Psoas muscle (tissue), 8 donors: ENCODE measurements around the gene HNRNPR. TPM values are rescaled to one million over a fixed set of nuclear protein-coding genes. Genes with fewer than 3 reads are reported as not detected.

ENCODE experiments used
- ATAC-seq, 4 donors: fragments of 200-7000 bp; cut with Tn5 transposase; one replicate each; pipeline ENCODE4 v1.9.1; 2020; ENCODE audit warnings: moderate library complexity in 3 of 4, mild to moderate bottlenecking in 2 of 4
- DNase-seq, 2 donors: peaks; one replicate each; pipeline ENCODE4 v3.0.0-alpha.2; 2020
- H3K27ac ChIP-seq: fragments of 200-600 bp; one replicate; pipeline ENCODE4 v1.8.0; 2022
- H3K27me3 ChIP-seq, 3 donors: fragments of 200-600 bp in 1 of 3; one replicate each; pipeline versions ENCODE4 v1.6.1 to v1.8.0; 2013 to 2022; ENCODE audit warnings: low read length in 2 of 3, mild to moderate bottlenecking in 2 of 3, moderate library complexity in 1 of 3; ENCODE audit not compliant: insufficient read depth in 3 of 3
- H3K36me3 ChIP-seq, 2 donors: fragments of 200-600 bp in 1 of 2; one replicate each; pipeline versions ENCODE4 v1.6.1 to v1.8.0; 2013 to 2022; ENCODE audit warnings: low read depth in 1 of 2, mild to moderate bottlenecking in 1 of 2, moderate library complexity in 1 of 2; ENCODE audit not compliant: insufficient read depth in 1 of 2
- H3K4me1 ChIP-seq: fragments of 200-600 bp; one replicate; pipeline ENCODE4 v1.8.0; 2022
- H3K4me3 ChIP-seq: fragments of 200-600 bp; one replicate; pipeline ENCODE4 v1.8.0; 2022; ENCODE audit warnings: mild to moderate bottlenecking
- H3K9me3 ChIP-seq: fragments of 200-600 bp; one replicate; pipeline ENCODE4 v1.8.0; 2022
- WGBS, 3 donors: extraction: QIAGEN DNeasy Blood & Tissue Kit; methylation state at CpG; one replicate each; pipeline versions ENCODE4 v1.1.6 to v1.1.7; 2013; 5-methylcytosine and 5-hydroxymethylcytosine counted together
- intact Hi-C, 2 donors: fragments of 100-400 bp; cut with DNase I; formaldehyde crosslinking; loops; one replicate each; pipeline versions ENCODE4 v1.11.0 to v1.14.2; 2022
- polyA plus RNA-seq, 3 donors: library from polyadenylated mRNA; stranded (reverse); fragments of 200-250 nt; gene quantifications; one replicate each; pipeline ENCODE4 v1.2.3, GENCODE V29; 2013
- total RNA-seq, 4 donors: library from RNA; stranded (reverse); fragmentation: NEBNext Ultra II Directional in 2 of 4; extraction: Animal tissue kit (Norgen Biotek cat#: 25700) in 2 of 4; gene quantifications; one replicate each; pipeline versions ENCODE4 v1.2.1 to v1.2.4, GENCODE V29; 2021 to 2023
- TF ChIP-seq, protein P1 (sequence below): fragments of 200-600 bp; IDR thresholded peaks from one replicate; pipeline ENCODE4 v1.8.0; 2022; ENCODE audit warnings: antibody characterized with exemption
- donor health status: healthy with polysubstance abuse.
- donor health status: DM: no; HTN: no; CAD: no; lungs with moderate emphysema.
- donor health status: Bipolar disorder and iron deficiency.
- donor health status: healthy.
- donor health status: DM: yes; HTN: yes; CAD: no.
- donor health status: DM: no; HTN: no; CAD: no.
- donor health status: DM: no; HTN: no; CAD: no.
- donor health status: DM: yes; HTN: yes; CAD: no.

The HNRNPR gene
- total and polyA plus RNA-seq, 7 donors, result 39.8 to 107 (median 72.5) TPM

DNA sequence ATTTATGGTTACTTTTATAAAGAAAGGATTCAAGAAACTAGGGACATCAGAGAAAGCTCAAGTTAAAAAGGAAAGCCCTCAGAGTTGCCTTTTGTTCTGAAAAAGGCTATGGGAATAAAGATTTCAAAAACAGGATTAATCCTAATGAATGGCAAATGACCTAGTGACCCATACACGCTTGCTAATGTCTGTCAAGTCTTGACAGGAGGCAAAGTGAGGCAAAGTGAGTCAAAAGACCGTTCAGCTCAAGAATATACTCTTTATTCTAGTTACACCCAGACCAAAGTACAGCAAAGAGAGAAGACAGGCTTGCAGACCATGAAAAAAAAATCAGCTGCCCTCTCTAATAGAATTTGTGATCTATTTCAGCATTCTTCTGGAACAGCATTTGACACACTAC is 22.1 kb upstream of the HNRNPR start:
- TF ChIP-seq, protein P1, sequence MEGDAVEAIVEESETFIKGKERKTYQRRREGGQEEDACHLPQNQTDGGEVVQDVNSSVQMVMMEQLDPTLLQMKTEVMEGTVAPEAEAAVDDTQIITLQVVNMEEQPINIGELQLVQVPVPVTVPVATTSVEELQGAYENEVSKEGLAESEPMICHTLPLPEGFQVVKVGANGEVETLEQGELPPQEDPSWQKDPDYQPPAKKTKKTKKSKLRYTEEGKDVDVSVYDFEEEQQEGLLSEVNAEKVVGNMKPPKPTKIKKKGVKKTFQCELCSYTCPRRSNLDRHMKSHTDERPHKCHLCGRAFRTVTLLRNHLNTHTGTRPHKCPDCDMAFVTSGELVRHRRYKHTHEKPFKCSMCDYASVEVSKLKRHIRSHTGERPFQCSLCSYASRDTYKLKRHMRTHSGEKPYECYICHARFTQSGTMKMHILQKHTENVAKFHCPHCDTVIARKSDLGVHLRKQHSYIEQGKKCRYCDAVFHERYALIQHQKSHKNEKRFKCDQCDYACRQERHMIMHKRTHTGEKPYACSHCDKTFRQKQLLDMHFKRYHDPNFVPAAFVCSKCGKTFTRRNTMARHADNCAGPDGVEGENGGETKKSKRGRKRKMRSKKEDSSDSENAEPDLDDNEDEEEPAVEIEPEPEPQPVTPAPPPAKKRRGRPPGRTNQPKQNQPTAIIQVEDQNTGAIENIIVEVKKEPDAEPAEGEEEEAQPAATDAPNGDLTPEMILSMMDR, result no peak
- Histone ChIP-seq H3K27ac (no peak overlapping the region), H3K4me1 (peaks cover 24% of the 10 kb centered on the region), H3K36me3 (peaks cover 28 to 61% of the 10 kb centered on the region in 2 donors), H3K9me3 (peaks cover 49% of the 10 kb centered on the region), H3K4me3 (peak overlapping the region; percentile 3), H3K27me3 (no peaks in the 10 kb centered on the region)
- ATAC-seq (no peak), DNase-seq (no peak)
- intact Hi-C loops, result loop anchor here in 1 of 2 donors (5.0 kb wide), 1 partner anchor 36 kb away; no protein-coding TSS in a partner anchor
- 78 to 92% (median 90%) methylated on average over 2 of the region's 2 CpGs for WGBS, 3 donors

DNA sequence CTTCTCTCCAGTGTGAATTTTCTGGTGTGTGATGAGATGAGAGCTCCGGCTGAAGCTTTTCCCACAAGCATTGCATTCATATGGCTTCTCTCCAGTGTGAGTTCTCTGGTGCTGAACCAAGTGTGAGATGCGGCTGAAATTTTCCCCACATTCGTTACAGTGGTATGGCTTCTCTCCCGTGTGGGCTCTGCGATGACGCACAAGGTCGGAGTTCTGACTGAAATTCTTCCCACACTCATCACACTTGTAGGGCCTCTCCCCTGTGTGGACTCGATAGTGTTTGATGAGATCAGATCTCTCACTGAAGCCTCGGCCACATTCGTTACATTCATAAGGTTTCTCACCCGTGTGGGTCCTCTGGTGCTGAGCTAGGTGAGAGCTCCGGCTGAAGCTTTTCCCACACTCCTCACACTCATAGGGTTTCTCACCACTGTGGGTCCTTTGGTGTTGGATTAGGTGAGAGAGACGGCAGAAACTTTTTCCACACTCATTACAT is 18.2 kb upstream of the HNRNPR start:
- H3K27me3 ChIP-seq, result no peaks in the 10 kb centered on the region
- peaks cover 4% of the 10 kb centered on the region for H3K4me1 ChIP-seq
- no peak for DNase-seq
- H3K9me3 ChIP-seq, result peaks cover 75% of the 10 kb centered on the region
- WGBS, 3 donors, result 98 to 99% (median 98%) methylated on average over 13 of the region's 13 CpGs
- TF ChIP-seq, protein P1, result no peak
- peaks cover 41 to 79% of the 10 kb centered on the region in 2 donors for H3K36me3 ChIP-seq
- no peak overlapping the region for H3K4me3 ChIP-seq
- ATAC-seq, result peak in 1 of 4 donors; percentile 35
- no peak overlapping the region for H3K27ac ChIP-seq
- intact Hi-C loops, result no loop called here

DNA sequence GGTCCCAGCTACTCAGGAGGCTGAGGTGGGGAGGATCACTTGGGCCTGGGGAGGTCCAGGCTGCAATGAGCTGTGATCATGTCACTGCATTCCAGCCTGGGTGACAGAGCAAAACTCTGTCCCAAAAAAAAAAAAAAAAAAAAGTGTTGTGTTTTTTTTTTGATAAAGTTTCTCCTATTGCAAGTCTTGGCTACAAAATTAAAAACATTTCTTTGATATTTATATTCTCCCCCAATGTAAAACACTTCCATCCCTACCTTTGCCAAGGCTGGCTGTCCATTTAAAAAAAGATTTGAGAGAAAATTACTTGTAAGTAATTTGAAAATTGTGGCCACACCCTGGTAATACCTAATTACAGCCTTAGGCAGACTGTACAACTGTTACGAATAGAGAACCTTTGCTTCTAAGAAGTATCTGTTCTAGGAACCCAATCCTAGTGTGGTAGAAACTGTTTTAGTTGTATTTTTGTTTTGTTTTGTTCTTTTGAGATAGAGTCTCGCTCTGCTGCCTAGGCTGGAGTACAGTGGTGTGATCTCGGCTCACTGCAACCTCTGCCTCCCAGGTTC is 14.3 kb upstream of the HNRNPR start:
- Histone ChIP-seq H3K4me1 (no peaks in the 10 kb centered on the region), H3K4me3 (no peak overlapping the region), H3K27me3 (no peaks in the 10 kb centered on the region), H3K27ac (no peak overlapping the region), H3K9me3 (peaks cover 49% of the 10 kb centered on the region), H3K36me3 (peaks cover 33 to 40% of the 10 kb centered on the region in 2 donors)
- no peak for ATAC-seq
- TF ChIP-seq, protein P1, result no peak
- intact Hi-C loops, result no loop called here
- 90 to 96% (median 92%) methylated on average over 3 of the region's 3 CpGs for WGBS, 3 donors
- no peak for DNase-seq

DNA sequence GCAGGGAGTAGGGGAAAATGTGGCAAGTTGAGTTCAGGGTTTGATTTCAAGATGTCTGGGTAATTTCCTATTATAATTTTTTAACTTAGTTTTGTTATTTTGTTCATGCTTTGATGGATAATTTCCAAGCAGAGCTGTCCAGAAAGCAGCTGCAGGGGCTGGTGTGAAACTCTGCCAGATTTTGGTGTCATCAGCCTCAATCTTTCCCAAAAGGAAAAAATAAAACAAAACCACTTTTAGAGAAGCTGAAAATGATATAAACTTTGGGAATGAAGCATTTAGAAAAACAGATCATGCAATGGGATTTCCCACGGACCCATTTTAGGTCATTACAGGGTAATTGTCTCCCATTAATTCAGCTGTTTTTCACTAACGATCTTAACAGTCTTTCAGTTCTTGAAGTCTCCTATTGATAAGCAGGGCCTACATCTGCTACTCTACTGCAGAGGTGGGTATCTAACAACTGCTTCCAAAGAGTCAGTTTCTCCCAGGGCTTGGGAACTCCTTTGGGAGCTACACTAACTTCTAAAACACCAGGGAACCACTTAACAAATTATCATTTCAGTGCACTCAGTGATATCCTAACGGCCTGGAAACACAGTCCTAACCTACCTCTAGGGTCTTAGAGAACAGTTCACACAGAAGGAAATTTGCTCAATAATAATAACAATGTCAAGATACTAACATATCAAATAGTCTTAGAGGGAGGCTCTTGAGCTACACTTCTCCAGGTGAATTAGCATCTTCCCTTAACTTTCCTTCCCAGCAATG is 13.2 kb upstream of the HNRNPR start:
- Histone ChIP-seq H3K9me3 (peaks cover 38% of the 10 kb centered on the region), H3K4me3 (no peak overlapping the region), H3K4me1 (no peaks in the 10 kb centered on the region), H3K36me3 (peaks cover 25 to 30% of the 10 kb centered on the region in 2 donors), H3K27ac (no peak overlapping the region), H3K27me3 (no peaks in the 10 kb centered on the region)
- ATAC-seq (no peak), DNase-seq (no peak)
- intact Hi-C loops, result no loop called here
- TF ChIP-seq, protein P1, result no peak
- 19 to 25% (median 24%) methylated on average over 3 of the region's 3 CpGs for WGBS, 3 donors
